HG02870 (cell line): ENCODE results near the gene MFSD6.
"Not testable (repeated sequence)": the region's sequence is repeated elsewhere in the genome, so short reads cannot be mapped to it uniquely, and the experiment has no call there.

Experiments
- ATAC-seq: cut with Tn5 transposase; IDR thresholded peaks from one replicate; pipeline ENCODE4 v1.9.1; 2021; ENCODE audit warnings: mild to moderate bottlenecking, moderate library complexity; ENCODE audit not compliant: unreplicated experiment

The MFSD6 gene

GRCh38 chr2:190494600-190495227 lies 86.6 kb downstream of the MFSD6 start:
- ATAC-seq = not testable (repeated sequence)

DNA sequence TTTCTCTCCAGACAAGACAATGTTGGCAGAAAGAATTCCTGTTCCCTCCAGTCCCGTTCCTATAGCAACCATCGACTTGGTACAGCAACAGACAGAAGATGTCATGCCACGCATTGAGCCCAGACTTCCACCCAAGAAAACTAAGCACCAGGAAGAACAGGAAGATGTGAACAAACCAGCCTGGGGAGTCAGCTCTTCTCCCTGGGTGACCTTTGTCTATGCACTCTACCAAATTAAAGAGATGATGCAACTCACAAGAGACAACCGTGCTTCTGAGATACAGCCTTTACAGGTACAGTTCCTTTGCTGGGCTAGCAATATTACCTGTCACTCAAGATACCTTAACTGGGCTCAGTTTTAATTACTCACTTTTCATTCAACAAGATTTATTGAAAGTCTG lies 89.3 kb downstream of the MFSD6 start:
- ATAC-seq = no peak

DNA sequence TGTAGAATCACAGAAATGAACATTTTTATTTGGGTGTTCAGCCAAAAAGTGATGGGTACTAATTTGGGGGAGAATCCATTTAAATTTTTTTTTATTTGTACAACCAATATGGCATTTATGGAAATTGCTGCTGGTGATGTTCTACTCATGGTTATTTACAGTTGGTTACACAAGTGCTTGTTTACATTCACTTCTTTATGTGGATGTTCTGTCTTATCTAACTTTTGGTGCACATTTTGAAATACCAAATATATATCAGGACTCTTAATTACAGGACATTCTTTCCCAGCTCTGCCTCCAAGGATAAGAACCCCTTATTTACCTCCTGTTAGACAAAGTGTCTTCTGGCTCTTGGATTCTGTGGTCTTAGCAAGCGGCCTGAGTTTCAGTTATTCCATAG lies 91.1 kb downstream of the MFSD6 start:
- ATAC-seq = no peak

DNA sequence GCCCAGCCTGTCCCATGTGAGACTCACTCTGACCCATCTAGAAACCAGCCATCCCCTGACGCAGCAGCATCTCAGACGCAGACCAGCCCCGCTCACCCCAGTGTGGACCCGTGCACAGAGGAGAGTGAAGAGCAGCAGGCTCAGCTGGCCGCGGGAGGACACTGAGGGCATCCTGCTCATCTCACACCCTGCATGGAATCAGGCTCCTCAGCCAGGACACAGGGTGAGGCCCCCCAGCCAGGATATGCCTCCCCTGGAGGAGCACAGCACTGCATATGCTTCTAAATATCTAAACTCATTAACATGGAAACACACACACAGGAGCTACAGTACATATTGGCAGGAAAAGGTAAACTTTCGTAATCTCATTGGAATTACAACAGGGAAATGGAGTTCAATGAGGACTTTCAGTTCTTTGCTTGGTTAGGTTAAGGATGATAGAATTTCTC lies 91.9 kb downstream of the MFSD6 start:
- ATAC-seq = no peak

DNA sequence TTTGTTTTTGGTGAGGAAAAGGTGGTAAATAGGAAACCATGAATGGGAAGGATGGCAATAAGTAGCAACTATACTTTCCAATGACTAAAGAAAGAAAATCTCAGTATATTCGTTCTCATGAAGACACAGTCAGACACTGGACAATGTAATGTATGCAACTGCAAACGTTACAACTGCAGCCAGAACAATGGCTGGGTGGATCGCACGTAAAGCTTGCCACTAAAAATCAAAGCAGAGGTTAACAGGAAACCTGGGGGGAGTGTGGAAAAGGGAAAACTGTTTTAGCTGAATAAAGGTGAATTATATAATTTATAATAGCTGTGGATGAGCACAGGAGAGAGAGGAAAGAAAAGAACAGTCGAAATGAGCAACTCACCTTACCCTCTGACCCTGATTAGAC lies 93.1 kb downstream of the MFSD6 start:
- ATAC-seq = no peak

GRCh38 chr2:190501702-190502407 lies 93.7 kb downstream of the MFSD6 start:
- ATAC-seq = no peak

DNA sequence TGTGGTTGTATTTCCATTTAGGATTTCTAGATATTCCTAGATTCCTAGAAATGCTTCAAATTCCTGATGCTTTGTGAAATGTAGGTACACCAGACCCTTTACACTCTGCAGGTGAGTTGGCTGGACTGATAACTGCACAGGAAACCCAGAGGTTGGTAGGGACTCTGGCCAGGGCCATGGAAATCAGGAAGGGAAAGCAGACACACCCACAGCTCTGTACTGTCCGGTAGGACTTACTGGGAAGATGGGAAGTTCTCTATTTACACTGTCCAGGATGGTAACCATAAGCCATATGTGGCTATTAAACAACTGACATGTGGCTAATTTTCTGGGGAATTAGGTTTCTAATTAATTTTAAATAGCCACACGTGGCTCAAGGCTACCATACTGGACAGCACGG lies 94.9 kb downstream of the MFSD6 start:
- no peak for ATAC-seq

DNA sequence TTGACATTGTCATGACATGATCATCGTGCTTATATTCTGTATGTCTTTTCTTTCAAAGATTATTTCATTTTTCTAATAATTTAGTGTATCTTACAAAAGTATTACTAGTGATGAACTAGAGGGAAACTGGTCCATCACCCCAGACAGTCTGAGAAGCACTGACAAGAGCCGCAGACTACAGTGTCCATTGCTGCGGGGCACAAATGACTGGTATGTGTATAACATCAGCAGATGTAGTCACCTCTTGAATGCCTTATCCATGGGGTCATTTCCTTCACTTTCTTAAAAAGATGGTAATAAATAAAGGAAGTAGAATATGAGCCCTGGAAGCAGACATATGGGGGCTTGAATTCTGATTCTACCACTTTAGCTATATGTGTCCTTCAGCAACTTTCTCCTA lies 96.8 kb downstream of the MFSD6 start:
- ATAC-seq = no peak

DNA sequence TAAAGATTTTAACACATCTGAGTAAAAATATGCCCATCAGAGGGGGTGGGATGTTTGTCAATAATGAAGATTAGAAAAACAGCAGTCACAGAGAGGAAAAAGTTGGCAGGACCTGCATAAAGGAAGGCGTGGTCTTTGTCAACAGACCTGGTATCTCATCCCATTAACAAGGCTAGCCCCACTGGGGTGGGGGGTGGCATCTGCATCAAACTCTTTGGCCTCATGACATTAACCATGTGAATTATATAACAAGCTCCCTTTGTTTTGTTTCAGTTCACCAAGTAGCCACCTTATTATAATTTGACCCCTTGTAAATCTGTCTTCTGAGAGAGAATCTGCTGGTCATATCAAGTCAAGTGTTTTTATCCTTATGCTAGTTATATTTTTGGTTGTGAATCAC lies 97.5 kb downstream of the MFSD6 start:
- ATAC-seq = no peak

GRCh38 chr2:190506666-190507065 lies 98.5 kb downstream of the MFSD6 start:
- no peak for ATAC-seq

- ATAC-seq = no peak
Observed at GRCh38 chr2:190507135-190507534, 99.0 kb downstream of the MFSD6 start.

DNA sequence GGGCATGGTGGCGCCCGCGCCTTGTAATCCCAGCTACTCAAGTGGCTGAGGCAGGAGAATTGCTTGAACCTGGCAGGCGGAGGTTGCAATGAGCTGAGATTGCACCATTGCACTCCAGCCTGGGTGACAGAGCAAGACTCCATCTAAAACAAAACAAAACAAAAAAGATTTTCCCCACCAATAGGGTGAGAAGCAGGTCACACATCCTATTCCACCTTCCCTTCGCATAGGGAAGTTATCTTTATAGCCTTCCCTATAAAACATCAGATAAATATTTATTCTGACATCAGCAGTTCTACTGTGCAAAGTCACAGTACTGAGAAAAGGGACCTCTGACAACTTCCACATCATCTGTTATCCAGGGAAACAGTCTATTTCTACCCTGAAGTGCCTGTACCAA lies 101.7 kb downstream of the MFSD6 start:
- ATAC-seq = not testable (repeated sequence)

GRCh38 chr2:190511104-190511503 lies 102.9 kb downstream of the MFSD6 start:
- ATAC-seq = no peak

GRCh38 chr2:190512539-190513095 lies 104.5 kb downstream of the MFSD6 start:
- no peak for ATAC-seq

DNA sequence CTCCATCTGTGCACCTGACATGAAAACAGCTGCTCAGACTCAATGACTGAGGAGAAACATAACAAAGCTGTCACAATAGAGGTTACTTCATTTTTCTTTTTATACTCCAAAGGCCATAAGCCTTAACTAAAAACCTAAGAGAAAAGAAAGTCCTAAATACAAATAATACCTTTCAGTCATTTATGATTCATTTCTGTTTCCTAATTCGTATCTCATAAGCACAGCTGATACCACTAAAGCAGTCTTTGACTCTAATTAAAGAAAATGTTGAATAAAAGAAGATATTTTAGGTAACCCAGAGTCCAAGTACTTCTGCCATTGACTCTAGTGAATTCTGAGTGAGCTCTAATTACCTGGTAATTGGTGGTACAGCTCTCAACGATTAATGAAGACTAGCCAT lies 105.7 kb downstream of the MFSD6 start:
- no peak for ATAC-seq

- ATAC-seq = no peak
Observed at GRCh38 chr2:190514676-190515075, 106.5 kb downstream of the MFSD6 start.

- no peak for ATAC-seq
Observed at GRCh38 chr2:190515687-190516086, 107.5 kb downstream of the MFSD6 start.

- no peak for ATAC-seq
Observed at GRCh38 chr2:190517468-190517867, 109.3 kb downstream of the MFSD6 start.

GRCh38 chr2:190519975-190520767 lies 112.0 kb downstream of the MFSD6 start:
- no peak for ATAC-seq

DNA sequence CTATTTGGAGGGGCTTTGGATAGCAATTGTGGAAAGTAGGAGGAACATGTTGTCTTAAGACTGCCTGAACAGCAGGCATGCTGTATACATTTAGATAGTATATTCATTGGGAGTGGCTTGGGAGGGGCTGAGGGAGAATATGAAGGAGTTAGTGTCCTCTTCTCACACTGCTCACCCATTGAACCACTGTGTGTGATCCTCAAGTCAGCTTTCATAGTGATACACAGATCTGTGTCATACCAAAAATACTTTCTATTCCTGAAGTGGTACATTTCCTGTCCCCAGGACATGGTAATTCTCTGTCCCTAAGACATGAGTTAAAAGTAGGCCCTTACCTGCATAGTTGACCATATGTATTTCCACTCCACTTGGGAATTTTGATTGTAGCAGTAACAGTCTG lies 116.8 kb downstream of the MFSD6 start:
- no peak for ATAC-seq

DNA sequence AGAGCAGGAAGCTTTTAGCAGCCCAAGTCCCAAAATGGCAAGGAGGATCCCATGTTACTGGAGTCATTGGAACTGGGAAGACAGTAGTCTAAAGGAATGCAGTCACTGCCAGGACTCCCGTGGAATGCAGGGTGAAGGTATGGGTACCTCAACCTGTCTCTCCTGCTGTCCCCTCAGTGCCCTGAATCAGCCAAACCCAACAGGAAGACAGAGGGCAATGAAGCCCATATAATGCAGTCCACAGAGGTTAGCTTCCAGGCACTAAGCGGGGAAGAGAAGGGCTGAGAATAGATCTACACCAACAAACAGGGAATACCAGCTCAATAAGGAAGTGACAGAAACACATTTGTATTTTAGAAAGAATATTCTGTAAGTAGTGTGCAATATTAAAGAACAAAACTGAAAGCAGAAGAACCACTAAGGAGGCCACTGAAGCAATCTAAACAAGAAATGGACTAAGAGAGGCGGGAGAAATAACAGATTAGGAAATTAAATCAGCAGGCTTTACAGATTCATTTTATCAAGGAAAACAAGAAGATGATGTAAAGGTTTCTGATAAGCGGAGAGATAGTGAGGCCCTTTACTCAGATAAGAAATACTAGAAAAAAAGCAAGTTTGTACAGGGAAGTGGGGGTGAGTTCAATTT lies 118.1 kb downstream of the MFSD6 start:
- ATAC-seq = no peak
